Measurements from ENCODE around the gene AGO1. TPM values are rescaled to one million over a fixed set of nuclear protein-coding genes. Genes with fewer than 3 reads are reported as not detected.
"Not testable (repeated sequence)": the region's sequence is repeated elsewhere in the genome, so short reads cannot be mapped to it uniquely, and the experiment has no call there.

AGO1 gene
- total and polyA plus RNA-seq, 8 donors: 2.7 to 18.7 (median 11.5) TPM

DNA sequence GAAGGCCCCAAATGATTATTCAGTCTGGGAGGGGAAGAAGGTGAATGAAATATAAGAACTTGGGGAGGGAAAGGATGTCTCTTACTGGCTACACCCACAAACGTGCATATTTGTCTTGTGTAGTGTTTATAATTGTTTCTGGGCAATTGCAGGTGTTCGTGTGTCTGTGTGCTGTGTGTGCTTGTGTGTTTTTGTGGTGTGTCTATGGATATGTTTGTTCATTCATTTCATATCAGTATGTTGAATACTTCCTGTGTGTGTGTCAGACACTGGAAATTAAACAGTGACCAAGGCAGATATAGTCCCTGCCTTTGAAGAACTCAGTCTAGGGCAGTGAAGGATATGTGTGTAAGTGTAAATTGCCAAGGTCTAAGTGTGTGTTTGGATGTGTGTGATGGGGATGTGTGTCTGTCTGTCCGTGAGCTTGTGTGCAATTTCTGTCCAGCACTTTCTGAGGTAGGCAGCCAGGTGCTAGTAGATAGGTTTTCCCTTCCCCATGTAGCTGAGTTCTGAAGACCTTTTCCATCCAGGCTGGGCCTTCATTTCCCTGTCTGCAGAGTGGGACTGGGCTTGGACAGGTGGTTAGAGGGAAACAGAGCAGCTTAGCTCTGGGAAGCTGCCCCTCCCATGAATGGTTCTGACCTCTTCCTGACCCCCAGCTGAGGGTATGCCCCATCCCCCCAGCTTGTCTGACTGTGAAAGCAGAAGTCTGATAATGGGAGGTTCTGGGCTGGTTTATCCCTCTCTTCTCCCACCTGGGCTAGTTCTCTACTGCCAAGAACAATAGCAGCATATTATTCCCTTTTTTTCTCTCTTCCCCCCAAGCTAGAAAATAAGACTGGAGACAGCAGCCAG lies 3.8 kb downstream of the AGO1 start:
- 20 to 24% methylated on average over 3 of the region's 3 CpGs for WGBS, 2 donors
- no peak for DNase-seq
- H3K27me3 ChIP-seq: no peaks in the 10 kb centered on the region

DNA sequence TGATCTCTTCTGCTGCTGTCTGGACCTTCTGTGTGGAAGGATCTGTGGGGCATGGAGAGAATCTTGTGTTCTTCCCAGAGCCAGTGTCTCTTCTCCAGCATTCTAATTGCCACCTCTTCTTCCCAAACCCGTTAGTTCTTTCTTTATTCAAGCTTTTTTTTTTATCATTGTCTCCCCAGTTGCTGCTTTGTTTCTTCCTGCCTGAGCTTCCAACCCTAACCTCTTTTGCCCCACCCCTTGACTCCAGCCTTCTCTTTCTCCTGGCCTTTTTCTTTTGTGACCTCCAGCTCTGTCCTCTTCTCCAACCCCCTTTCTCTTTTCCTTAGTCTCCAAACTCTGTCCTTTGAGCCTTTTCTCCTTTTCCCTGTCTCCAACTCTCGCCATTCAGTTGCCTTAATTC lies 4.5 kb downstream of the AGO1 start:
- TF ChIP-seq, protein P1, sequence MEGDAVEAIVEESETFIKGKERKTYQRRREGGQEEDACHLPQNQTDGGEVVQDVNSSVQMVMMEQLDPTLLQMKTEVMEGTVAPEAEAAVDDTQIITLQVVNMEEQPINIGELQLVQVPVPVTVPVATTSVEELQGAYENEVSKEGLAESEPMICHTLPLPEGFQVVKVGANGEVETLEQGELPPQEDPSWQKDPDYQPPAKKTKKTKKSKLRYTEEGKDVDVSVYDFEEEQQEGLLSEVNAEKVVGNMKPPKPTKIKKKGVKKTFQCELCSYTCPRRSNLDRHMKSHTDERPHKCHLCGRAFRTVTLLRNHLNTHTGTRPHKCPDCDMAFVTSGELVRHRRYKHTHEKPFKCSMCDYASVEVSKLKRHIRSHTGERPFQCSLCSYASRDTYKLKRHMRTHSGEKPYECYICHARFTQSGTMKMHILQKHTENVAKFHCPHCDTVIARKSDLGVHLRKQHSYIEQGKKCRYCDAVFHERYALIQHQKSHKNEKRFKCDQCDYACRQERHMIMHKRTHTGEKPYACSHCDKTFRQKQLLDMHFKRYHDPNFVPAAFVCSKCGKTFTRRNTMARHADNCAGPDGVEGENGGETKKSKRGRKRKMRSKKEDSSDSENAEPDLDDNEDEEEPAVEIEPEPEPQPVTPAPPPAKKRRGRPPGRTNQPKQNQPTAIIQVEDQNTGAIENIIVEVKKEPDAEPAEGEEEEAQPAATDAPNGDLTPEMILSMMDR (IDR thresholded peaks at IDR 0.05): no peak
- ATAC-seq (no peak), FAIRE-seq (no peak), DNase-seq (no peak)
- intact Hi-C loops (cut with DNase I): no loop called here
- no peaks in the 10 kb centered on the region for H3K9me3 ChIP-seq
- H3K4me1 ChIP-seq: peaks cover 6 to 8% (median 7%) of the 10 kb centered on the region in 3 donors
- H3K4me3 ChIP-seq: no peak overlapping the region
- no peak overlapping the region for H3K27ac ChIP-seq
- no peaks in the 10 kb centered on the region for H3K27me3 ChIP-seq
- WGBS, 2 donors: 86 to 90% methylated on average over 2 of the region's 2 CpGs
- peaks cover 0 to 11% (median 3%) of the 10 kb centered on the region in 3 donors for H3K36me3 ChIP-seq

More for the DNA sequence above, 3.8 kb downstream of the AGO1 start:
- TF ChIP-seq, protein P1 (IDR thresholded peaks at IDR 0.05): no peak
- H3K4me3 ChIP-seq: no peak overlapping the region
- intact Hi-C loops (cut with DNase I): no loop called here
- peaks cover 6 to 8% (median 7%) of the 10 kb centered on the region in 3 donors for H3K4me1 ChIP-seq
- FAIRE-seq (no peak), ATAC-seq (no peak)
- no peak overlapping the region for H3K27ac ChIP-seq
- H3K36me3 ChIP-seq: peaks cover 0 to 11% (median 3%) of the 10 kb centered on the region in 3 donors
- H3K9me3 ChIP-seq: no peaks in the 10 kb centered on the region

DNA sequence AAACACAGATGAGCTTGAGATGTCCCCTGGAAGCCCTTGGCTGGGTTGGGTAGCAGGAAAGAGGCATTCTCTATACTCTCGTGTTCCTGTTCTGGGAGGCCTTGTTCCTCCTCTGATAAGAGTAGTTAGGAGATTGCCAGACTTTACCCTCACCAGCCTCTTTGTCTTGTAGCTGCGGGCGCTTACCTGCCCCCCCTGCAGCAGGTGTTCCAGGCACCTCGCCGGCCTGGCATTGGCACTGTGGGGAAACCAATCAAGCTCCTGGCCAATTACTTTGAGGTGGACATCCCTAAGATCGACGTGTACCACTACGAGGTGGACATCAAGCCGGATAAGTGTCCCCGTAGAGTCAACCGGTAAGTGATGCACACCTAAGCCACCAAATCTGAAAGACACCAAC lies 5.2 kb downstream of the AGO1 start:
- H3K9me3 ChIP-seq: no peaks in the 10 kb centered on the region
- no peaks in the 10 kb centered on the region for H3K27me3 ChIP-seq
- ATAC-seq (no peak), FAIRE-seq (no peak), DNase-seq (no peak)
- peaks cover 0 to 11% (median 10%) of the 10 kb centered on the region in 3 donors for H3K36me3 ChIP-seq
- H3K4me3 ChIP-seq: no peak overlapping the region
- 57 to 62% methylated on average over 11 of the region's 11 CpGs for WGBS, 2 donors
- no peak overlapping the region for H3K27ac ChIP-seq
- TF ChIP-seq, protein P1 (IDR thresholded peaks at IDR 0.05): no peak
- peaks cover 6 to 8% (median 7%) of the 10 kb centered on the region in 3 donors for H3K4me1 ChIP-seq
- intact Hi-C loops (cut with DNase I): no loop called here

DNA sequence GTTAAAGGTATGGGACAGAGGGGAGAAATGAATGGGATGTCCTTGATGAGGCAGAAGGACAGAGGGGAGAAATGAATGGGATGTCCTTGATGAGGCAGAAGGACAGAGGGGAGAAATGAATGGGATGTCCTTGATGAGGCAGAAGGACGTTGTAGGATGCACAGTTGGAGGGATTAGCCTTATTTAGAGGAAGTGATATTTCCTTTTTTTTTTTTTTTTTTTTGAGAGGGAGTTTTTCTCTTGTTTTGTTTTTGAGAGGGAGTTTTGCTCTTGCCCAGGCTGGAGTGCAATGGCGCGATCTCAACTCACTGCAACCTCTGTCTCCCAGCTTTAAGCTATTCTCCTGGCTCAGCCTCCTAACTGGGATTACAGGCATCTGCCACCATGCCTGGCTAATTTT lies 6.0 kb downstream of the AGO1 start:
- ATAC-seq; H3K27me3 ChIP-seq; H3K4me3 ChIP-seq; intact Hi-C loops (cut with DNase I); FAIRE-seq; H3K4me1 ChIP-seq; H3K9me3 ChIP-seq; H3K27ac ChIP-seq; DNase-seq: not testable (repeated sequence)
- H3K36me3 ChIP-seq: peaks cover 0 to 18% (median 15%) of the 10 kb centered on the region in 3 donors
- WGBS, 2 donors: 87 to 88% methylated on average over 3 of the region's 3 CpGs

DNA sequence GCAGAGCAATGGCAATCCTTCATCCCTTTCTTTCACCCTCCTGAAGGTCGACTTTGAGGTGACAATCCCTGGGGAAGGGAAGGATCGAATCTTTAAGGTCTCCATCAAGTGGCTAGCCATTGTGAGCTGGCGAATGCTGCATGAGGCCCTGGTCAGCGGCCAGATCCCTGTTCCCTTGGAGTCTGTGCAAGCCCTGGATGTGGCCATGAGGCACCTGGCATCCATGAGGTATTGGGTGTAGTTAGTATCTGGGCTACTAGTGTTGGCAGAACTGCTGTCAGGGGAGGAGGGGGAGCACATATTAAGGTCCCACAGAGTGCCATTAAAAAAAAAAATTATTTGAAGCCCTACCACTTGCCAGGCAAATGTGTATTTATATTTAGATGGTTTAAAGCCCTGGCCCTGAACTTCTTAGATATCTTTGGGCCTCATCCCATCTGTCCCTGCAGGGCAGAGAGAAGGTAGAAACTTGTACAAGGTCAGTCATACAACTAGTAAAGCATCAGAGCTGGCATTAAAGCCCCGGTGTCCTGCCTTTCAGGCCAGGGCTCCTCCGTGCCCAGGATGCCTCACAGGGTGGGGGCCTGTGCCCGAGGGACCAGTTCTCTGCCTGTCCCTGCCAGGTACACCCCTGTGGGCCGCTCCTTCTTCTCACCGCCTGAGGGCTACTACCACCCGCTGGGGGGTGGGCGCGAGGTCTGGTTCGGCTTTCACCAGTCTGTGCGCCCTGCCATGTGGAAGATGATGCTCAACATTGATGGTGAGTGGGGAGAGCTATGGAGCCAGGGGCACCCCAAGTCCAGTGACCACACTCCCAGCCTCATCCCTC lies 10.3 kb downstream of the AGO1 start:
- Histone ChIP-seq H3K4me3 (no peak overlapping the region), H3K4me1 (peaks cover 0 to 3% (median 0%) of the 10 kb centered on the region in 3 donors), H3K27me3 (no peaks in the 10 kb centered on the region), H3K9me3 (no peaks in the 10 kb centered on the region), H3K36me3 (peaks cover 3 to 45% (median 15%) of the 10 kb centered on the region in 3 donors), H3K27ac (no peak overlapping the region)
- FAIRE-seq: no peak
- TF ChIP-seq, protein P1 (IDR thresholded peaks at IDR 0.05): no peak
- 96% methylated on average over 14 of the region's 14 CpGs for WGBS, 2 donors
- intact Hi-C loops (cut with DNase I): no loop called here
- peak in 1 of 6 donors; percentile 58 for DNase-seq
- no peak for ATAC-seq
